HG02588 (cell line): Measurements from ENCODE around the gene NSL1.

Experiments
- ATAC-seq: cut with Tn5 transposase; IDR thresholded peaks from one replicate; pipeline ENCODE4 v1.9.1; 2021; ENCODE audit warnings: mild to moderate bottlenecking, moderate library complexity; ENCODE audit not compliant: unreplicated experiment

The NSL1 gene, protein sequence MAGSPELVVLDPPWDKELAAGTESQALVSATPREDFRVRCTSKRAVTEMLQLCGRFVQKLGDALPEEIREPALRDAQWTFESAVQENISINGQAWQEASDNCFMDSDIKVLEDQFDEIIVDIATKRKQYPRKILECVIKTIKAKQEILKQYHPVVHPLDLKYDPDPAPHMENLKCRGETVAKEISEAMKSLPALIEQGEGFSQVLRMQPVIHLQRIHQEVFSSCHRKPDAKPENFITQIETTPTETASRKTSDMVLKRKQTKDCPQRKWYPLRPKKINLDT

DNA sequence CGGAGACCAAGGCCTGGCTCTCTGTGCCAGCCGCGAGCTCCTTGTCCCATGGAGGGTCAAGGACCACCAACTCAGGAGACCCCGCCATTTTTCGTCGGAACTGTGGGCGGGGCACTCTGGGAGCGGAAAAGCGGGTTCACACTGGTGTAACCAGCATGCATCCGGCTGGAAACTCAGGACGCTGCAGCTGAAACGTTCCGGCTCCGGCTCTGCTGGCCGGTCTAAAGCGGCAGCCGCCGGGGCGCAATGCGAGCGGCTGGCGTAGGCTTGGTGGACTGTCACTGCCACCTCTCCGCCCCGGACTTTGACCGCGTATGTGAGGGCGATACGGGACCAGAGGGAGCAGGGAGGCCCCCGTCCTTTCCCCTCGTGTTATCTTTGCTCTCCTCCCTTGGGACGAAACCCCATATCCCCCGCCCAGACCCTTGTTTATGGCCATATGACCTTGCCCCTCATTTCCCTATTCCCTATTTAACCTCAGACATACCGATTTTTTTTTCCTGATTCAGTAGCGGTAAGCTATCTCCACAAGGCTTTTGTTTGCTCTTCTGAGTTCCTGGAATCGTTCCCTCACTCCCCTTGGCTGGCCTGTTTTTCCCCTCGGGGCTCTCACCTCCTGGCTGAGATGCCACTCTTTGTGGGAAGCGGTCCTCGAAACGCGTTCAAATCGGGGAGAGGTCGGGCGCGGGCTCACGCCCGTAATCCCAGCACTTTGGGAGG, at the start of gene NSL1, which contains the start of gene TATDN3:
TSS of gene NSL1 (minus strand) at position 102 of the 720 bp plus-strand sequence. CDS start at position 88, 14 bp downstream.
TSS of gene TATDN3 (plus strand) at position 219 of the 720 bp plus-strand sequence. CDS start at position 247, 28 bp downstream.
- ATAC-seq = peak; percentile 80

DNA sequence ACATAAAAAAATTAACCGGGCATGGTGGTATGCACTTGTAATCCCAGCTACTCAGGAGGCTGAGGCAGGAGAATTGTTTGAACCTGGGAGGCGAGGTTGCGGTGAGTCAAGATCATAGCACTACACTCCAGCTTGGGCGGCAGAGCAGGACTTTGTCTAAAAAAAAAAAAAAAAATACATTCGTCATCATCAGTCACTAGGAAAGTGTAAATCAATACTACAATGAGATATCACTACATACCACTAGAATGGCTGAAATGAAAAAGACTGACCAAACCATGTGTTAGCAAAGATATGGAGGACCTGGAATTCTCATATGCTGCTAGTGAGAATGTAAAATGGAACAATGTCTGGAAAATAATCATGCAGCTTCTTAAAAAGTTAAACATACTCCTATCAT, 46.6 kb upstream of the NSL1 start:
- ATAC-seq = no peak

DNA sequence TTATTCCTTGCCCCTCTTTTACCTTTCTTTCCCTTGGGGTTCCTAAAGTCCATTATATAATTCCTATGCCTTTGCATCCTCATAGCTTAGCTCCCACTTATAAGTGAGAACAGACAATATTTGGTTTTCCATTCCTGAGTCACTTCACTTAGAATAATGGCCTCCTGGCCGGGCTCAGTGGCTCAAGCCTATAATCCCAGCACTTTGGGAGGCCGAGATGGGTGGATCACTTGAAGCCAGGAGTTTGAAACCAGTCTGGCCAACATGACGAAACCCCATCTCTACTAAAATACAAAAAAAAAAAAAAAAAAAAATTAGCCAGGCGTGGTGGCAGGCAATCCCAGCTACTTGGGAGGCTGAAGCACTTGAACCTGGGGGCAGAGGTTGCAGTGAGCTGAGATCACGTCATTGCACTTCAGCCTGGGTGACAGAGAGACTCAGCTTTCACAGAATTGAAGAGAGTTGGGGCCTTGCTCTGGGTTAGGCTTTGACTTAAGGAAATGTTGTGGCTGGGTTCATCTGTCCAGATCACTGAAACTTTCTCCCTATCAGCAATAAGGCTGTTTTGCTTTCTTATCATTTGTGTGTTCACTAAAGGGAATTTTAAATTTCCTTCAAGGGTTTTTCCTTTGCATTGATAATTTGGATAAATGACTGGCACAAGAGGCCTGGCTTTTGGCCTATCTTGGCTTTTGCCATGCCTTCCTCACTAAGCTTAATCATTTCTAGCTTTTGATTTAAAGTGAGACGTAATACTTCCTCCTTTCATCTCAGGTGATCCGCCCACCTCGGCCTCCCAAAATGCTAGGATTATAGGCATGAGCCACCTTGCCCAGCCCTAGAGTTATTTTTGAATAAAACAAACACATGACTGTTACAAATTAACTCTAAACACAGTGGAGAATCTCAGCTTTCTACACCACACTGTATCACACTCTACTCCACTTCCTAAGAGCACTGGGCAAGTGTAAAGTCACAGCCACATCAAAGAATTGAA, 41.9 kb upstream of the NSL1 start:
- peak; percentile 68 for ATAC-seq

DNA sequence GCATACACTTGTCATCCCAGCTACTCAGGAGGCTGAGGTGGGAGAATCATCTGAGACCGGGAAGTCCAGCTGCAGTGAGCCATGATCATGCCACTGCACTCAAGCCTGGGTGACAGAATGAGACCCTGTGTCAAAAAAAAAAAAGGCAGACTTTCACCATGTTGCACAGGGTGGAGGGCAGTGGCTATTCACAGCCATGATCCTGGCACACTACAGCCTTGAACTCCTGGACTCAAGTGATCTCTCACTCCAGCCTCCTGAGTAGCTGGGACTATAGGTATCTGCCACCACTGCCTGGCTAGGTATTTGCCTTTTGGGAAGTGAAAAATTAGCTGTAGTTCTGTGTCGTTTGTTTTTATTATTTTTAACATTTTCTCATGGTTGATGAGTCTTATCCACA, 36.8 kb upstream of the NSL1 start:
- no peak for ATAC-seq

DNA sequence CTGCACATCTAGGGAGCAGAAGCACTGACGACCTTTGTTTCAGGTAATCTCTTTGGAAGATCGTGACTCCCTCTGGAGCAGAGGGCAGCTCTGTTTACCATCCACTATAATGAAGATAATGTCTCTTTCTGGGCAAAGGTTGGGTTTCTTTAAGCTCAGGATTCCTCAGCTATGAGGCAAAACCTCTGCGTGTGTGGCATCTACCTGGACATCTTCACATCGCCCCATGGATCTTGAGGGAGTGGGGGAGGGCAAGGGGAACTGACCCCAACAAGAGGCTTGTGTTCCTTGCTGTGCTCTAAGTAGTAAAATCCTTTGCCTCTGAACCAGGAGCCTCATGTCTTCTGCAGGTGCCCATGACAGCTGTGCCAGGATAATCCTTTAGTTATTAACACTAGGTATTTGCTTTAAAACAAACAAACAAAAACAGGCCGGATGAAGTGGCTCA, 36.3 kb upstream of the NSL1 start:
- ATAC-seq = no peak

DNA sequence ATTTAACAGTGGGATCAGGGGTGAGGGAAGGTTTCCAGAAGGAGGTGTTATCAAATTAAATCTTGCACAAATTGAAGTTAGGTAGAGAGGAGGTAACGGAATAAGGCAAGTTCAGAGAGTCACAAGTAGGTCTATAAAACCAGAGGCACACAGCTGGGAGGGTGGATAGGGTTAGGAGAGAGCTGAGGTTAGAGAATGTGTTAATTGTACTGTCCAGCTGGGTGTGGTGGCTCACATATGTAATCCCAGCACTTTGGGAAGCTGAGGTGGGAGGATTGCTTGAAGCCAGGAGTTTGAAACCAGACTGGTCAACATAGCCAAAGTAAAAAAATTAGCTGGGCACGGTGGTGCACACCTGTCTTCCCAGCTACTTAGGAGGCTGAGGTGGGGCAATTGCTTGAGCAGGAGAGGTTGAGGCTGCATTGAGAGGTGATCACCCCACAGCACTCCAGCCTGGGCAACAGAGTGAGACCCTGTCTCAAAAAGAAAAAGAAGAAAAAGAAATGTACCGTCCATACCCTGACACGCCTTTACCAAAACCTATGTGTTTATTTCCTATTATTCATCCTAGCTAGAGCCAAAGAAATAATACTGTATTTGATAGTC, 35.7 kb upstream of the NSL1 start:
- ATAC-seq = no peak

DNA sequence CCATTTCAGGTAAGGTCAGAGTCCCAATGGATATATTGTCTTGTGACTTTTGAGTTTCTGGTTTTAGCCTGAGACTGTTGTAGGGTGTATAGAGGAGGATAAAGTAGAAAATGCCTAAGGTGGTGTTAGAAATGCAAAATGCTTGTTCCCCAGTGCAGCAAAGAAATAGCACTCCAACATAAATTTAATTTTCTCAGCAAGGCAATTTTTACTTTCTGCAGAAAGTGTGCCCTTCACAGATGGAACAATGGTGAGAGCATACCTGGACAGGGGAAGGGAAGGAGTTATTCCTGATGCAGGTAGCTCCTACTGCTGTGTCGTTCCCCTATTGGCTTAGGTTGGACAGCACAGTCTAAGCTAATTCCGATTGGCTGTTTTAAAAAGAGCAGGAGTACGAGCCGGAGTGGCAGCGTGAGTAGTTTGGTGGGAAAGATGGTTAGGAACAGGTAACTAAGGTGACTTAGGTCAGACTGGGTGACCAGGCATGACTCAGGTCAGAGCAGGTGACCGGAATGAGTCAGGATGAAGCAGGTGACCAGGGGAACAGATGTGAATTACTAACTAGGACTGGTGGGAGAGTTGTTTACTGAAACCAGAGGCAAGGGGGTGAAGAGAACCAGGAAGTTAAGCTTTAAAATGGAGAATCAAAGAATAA, 34.3 kb upstream of the NSL1 start:
- ATAC-seq = no peak

DNA sequence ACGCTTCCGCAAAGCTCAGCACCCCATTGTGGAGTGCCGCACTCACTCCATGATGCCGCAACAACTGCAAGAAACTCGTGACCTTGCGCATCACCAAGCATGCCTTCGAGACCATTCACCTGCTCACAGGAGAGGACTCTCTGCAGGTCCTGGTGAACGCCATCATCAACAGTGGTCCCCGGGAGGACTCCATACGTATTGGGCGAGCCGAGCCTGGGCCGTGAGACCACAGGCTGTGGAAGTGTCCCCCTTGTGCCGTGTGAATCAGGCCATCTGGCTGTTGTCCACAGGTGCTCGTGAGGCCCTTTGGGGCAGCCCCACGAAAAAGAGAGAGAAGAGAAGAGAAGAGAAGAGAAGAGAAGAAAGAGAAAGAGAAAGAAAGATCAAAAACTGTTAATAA, 32.6 kb upstream of the NSL1 start:
- no peak for ATAC-seq

DNA sequence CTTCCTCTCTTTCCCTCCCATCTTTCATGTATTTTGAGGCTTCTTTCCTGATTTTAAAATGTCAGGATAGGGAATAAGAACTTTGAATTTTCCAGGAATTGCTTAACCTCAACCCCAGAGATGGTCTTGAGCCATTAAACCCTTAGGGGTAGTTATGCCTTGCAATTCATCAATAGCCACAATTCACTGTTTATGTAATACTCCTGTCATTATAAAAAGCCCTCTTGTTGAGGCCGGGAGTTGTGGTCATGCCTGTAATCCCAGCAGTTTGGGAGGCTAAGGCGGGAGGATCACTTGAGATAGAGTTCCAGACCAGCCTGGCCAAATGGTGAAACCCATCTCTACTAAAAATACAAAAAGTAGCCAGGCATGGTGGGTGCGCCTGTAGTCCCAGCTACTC, 31.4 kb upstream of the NSL1 start:
- ATAC-seq = no peak

DNA sequence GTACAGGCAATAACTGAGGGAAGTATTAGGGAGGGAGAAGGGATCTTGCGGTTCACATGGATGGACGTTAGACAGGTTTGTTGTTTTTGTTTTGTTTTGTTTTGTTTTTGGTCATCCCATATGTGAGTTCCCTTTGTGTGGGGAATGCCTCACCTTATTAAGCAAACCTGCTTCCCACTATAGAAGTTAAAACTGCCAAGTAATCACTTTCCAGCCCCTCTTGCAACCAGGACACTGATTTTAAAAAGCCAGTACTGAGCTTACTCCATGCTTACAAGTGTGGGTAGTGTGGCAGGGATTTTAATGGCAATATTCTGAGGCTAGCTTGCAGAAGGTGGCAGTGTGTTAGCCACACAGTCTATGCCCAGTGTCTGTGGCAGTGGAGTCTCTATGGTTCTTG, 29.4 kb upstream of the NSL1 start:
- no peak for ATAC-seq

DNA sequence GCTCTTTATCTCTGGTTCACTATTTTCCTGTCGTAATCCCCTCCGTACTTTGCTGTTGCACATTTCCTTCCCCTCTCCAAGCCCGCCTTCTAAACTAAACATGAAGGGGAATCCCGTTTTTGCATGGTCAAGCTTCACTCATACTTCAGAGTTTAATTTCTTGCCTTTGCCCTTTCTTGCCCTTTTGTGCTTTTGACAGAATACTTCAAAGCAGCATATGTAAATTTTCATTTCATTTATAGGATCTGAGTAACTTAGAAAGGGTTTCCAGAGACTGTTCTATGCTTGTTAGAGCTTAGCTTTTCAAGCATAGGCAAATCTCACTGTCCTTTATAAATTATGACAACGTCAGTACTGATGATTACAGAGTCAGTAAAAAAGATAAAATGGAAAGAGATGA, 28.1 kb upstream of the NSL1 start:
- peak; percentile 67 for ATAC-seq

DNA sequence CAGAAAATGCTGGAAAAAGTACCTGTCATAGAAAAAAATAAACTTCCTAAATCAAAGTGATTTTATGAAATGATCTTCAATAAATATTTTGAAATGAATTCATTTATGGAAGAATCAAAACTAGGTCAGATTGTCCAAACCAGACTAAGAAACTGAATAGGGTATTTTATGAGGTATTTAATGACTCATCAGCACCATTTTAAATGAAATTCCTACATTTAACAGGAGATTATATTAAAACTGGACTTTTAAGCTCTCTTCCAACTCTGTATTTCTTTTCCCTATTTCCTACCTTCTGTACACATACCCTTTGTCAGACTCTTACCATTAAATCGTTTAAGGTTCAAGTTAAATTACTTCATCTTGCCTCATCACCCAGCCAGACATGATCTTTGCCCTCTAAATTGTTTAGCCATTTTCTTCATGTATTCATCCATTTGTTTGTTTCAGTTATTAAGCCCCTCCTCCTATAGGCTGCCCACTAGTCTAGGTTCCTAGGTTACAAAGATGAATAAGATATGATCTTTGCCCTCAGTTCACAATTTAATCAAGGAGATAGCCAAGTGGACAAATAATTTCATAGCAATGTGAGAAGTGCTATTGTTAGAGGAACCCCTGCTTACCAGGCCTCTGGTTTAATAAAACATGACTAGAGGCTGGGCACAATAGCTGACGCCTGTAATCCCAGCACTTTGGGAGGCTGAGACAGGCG, 25.1 kb upstream of the NSL1 start:
- no peak for ATAC-seq

DNA sequence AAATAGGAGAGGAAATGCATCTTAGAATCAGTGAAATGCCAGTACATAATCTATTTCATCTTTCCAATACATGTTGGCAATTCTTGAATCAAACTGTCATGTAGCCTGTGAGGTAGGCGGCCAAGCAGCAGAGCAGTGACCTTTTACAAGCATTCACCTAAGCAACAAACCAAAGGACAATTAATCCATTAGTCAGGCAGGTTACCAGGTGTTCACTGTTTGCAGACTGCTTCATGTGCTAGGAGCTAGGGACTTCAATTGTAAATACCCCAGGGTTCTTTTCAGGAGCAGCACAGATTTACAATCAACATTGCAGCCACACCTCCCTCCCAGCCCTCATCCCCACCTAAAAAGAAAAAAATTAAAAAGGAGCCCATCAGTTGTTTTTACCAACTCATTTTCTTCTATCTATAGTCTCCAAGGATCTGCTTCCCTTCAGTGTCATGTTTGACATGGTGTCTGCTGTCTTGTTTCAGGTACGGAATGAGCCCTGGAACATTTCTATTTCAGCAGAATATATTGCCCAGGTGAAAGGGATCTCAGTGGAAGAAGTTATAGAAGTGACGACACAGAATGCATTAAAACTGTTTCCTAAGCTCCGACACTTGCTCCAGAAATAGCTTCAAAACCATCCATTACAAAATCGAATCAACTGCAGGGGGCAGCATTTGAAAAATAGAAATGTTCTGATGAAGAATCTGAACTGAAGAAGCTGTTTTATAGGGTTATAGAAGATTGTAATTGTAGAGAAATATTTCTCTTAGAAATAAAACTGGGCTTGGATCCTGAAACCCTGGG, 23.2 kb upstream of the NSL1 start:
- no peak for ATAC-seq

DNA sequence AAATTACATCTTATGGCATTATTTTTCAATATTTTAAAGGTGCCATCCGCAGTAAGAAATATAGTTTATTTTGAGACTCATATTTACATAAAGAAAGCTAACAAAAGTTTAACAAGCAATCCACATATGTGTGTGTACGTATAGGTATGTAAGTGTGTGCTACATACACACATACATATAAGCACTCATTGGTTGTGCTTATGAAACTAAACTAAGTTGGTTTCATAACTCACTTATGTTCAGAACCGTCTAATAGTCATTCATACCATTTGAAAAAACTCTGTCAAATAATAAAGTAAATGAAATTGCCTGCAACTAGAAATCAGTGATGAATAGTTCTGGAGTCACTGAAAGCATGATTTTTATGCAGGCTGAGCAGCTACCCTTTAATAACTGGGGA, 14.2 kb upstream of the NSL1 start:
- ATAC-seq = no peak

DNA sequence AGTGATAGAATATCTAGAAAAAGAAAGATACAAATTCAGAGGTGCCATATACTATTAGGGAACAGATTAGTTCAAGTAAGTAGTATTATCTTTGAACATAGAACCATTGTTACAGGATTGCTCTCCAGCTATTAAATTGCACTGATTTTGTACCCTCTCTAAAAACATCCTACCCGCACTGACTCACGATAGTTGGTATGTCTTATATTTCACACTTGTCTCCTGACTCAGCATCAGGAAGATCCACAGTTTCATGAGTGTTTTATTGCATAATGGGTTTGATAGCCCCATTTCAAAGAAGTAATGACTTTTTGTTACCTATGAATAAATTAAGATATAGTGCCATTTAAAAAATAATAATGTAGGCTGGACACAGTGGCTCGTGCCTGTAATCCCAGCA, 6.1 kb upstream of the NSL1 start:
- ATAC-seq = no peak

DNA sequence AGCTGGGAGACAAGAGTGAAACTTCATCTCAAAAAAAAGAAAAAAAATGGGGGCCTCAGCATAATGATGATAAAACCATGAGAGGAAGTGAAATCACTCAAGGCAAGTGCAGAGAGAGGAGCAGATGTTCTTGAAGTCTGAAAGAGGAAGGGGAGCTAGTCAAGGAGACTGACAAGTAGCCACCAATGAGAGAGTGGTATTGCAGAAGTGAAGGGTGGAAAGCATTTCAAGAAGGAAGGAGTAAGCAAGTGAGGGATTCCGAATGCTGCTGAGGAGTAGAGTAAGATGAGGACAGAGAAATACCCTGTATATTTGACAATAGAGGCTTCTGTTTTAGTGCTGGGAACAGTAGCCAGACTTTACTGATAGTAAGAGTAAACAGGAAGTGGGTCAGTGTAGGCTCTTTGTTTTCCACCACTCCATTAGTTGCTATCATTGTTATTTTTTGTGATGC, 3.0 kb upstream of the NSL1 start:
- peak; percentile 58 for ATAC-seq

DNA sequence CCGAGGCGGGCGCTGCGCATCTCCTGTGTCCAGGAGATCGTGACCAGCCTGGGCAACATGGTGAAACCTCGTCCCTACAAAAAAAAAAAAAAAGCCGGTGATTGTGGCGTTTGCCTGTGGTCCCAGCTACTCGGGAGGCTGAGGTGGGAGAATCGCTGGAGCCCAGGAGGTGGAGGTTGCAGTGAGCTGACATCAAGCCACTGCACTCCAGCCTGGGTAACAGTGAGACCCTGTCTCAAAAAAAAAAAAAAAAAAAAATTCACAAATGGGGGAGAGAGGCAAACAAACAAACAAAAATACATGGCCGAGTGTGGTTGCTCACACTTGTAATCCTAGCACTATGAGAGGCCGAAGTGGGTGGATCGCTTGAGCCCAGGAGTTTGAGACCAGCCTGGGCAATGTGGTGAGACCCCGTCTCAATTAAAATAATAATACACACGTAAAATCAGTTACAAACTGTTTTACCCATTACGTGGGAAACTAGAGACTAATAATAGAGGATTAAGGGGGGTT, 875 bp upstream of the NSL1 start:
- no peak for ATAC-seq

DNA sequence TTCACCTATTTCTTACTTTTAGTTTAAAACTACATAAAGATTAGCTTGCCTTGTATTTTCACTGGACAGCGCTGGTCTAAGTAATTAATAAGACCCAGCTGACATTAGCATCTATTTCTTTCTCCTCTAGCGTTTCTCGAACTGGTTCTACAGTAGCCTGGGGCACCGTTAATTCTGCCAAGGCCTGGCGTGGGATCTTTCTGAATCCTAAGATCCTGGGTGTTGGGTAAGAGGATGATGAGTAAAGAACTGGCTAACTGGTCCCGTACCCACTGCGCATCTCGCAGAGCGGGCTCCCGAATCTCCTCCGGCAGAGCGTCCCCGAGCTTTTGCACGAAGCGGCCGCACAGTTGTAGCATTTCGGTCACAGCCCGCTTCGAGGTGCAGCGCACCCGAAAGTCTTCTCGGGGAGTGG, 309 bp downstream of the NSL1 start:
- peak; percentile 31 for ATAC-seq
